Suprapubic skin (tissue), 4 donors: ENCODE measurements around the gene CEP350.

Experiments used
- POLR2A ChIP-seq, 2 donors: fragments of 450-650 bp; IDR thresholded peaks; one replicate each; pipeline ENCODE4 v1.6.1; 2017; ENCODE audit warnings: antibody characterized with exemption in 2 of 2, mild to moderate bottlenecking in 2 of 2, moderate library complexity in 2 of 2
- POLR2AphosphoS5 ChIP-seq, 3 donors: sonication (generic); formaldehyde crosslinking; IDR thresholded peaks; one replicate each; pipeline ENCODE4 v1.6.1; 2017; ENCODE audit warnings: antibody characterized with exemption in 3 of 3
- TF ChIP-seq, protein P1 (sequence below), 2 donors: fragments of 200-600 bp in 1 of 2; fragments of 450-650 bp in 1 of 2; sonication (generic) in 1 of 2; IDR thresholded peaks; one replicate each; pipeline ENCODE4 v1.5.1; 2016 to 2019; ENCODE audit warnings: antibody characterized with exemption in 2 of 2, mild to moderate bottlenecking in 1 of 2, moderate library complexity in 1 of 2

GRCh38 chr1:180057883-180058396 is 103.3 kb downstream of the CEP350 start:
- TF ChIP-seq, protein P1, sequence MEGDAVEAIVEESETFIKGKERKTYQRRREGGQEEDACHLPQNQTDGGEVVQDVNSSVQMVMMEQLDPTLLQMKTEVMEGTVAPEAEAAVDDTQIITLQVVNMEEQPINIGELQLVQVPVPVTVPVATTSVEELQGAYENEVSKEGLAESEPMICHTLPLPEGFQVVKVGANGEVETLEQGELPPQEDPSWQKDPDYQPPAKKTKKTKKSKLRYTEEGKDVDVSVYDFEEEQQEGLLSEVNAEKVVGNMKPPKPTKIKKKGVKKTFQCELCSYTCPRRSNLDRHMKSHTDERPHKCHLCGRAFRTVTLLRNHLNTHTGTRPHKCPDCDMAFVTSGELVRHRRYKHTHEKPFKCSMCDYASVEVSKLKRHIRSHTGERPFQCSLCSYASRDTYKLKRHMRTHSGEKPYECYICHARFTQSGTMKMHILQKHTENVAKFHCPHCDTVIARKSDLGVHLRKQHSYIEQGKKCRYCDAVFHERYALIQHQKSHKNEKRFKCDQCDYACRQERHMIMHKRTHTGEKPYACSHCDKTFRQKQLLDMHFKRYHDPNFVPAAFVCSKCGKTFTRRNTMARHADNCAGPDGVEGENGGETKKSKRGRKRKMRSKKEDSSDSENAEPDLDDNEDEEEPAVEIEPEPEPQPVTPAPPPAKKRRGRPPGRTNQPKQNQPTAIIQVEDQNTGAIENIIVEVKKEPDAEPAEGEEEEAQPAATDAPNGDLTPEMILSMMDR (IDR thresholded peaks at IDR 0.05) = no peak
- TF ChIP-seq POLR2A (IDR thresholded peaks at IDR 0.05) (no peak), POLR2AphosphoS5 (IDR thresholded peaks at IDR 0.05) (no peak)
